ENCODE results near the gene FOXC1. TPM values are rescaled to one million over a fixed set of nuclear protein-coding genes. Genes with fewer than 3 reads are reported as not detected.

Gene FOXC1
- polyA plus RNA-seq, 1 donor from 2014 or later = 0.09 TPM

GRCh38 chr6:1658212-1659005 is 48.7 kb downstream of the FOXC1 start:
- Histone ChIP-seq H3K36me3 (ENCODE audit: insufficient read depth, low read length) (no peaks in the 10 kb centered on the region), H3K4me2 (ENCODE audit: low read length) (no peak overlapping the region), H2AFZ (ENCODE audit: low read depth, low read length) (no peak overlapping the region), H3K9ac (ENCODE audit: low read length) (no peak overlapping the region), H4K20me1 (ENCODE audit: insufficient read depth) (no peaks in the 10 kb centered on the region), H3K27me3 (ENCODE audit: insufficient read depth, low read depth, low read length) (no peaks in the 10 kb centered on the region), H3F3A (ENCODE audit: insufficient read depth, low read length, poor library complexity, severe bottlenecking) (no peaks in the 10 kb centered on the region), H3K9me3 (ENCODE audit: low read length) (no peaks in the 10 kb centered on the region), H3K27ac (ENCODE audit: low read length) (no peak overlapping the region), H3K4me3 (ENCODE audit: low read length) (no peak overlapping the region), H3K79me2 (replicated peaks; ENCODE audit: insufficient read depth, low read length) (no peaks in the 10 kb centered on the region), H3K9me2 (ENCODE audit: insufficient read depth, low read length) (no peaks in the 10 kb centered on the region)
- no peak for TF ChIP-seq SMC3 (conservative IDR thresholded peaks at IDR 0.05; ENCODE audit: poor library complexity)

- H3K9ac ChIP-seq (ENCODE audit: low read length) = no peak overlapping the region
- H3K9me2 ChIP-seq (ENCODE audit: insufficient read depth, low read length) = no peaks in the 10 kb centered on the region
- H3K4me3 ChIP-seq (ENCODE audit: low read length) = no peak overlapping the region
- H3F3A ChIP-seq (ENCODE audit: insufficient read depth, low read length, poor library complexity, severe bottlenecking) = no peaks in the 10 kb centered on the region
- TF ChIP-seq MXI1 (conservative IDR thresholded peaks at IDR 0.05; ENCODE audit: poor library complexity, severe bottlenecking) (no peak), EP300 (conservative IDR thresholded peaks at IDR 0.05; ENCODE audit: poor library complexity, severe bottlenecking) (no peak), CTCF (IDR thresholded peaks at IDR 0.05; ENCODE audit: poor library complexity, severe bottlenecking) (no peak), POLR2AphosphoS5 (IDR thresholded peaks at IDR 0.05) (no peak), EZH2 (IDR thresholded peaks at IDR 0.05; ENCODE audit: borderline replicate concordance, insufficient read depth, low read length, poor library complexity, severe bottlenecking) (no peak), RAD21 (conservative IDR thresholded peaks at IDR 0.05) (no peak)
- no peaks in the 10 kb centered on the region for H3K9me3 ChIP-seq (ENCODE audit: low read length)
- no peak overlapping the region for H3K4me2 ChIP-seq (ENCODE audit: low read length)
- no peak overlapping the region for H2AFZ ChIP-seq (ENCODE audit: low read depth, low read length)
- no peaks in the 10 kb centered on the region for H3K27me3 ChIP-seq (ENCODE audit: insufficient read depth, low read depth, low read length)
- H3K79me2 ChIP-seq (replicated peaks; ENCODE audit: insufficient read depth, low read length) = no peaks in the 10 kb centered on the region
- H3K27ac ChIP-seq (ENCODE audit: low read length) = no peak overlapping the region
- no peaks in the 10 kb centered on the region for H3K36me3 ChIP-seq (ENCODE audit: insufficient read depth, low read length)
- no peaks in the 10 kb centered on the region for H4K20me1 ChIP-seq (ENCODE audit: insufficient read depth)
These were observed 50.1 kb downstream of the FOXC1 start for GRCh38 chr6:1659816-1660215.

- Histone ChIP-seq H4K20me1 (ENCODE audit: insufficient read depth) (no peaks in the 10 kb centered on the region), H3F3A (ENCODE audit: insufficient read depth, low read length, poor library complexity, severe bottlenecking) (no peaks in the 10 kb centered on the region), H3K9me2 (ENCODE audit: insufficient read depth, low read length) (no peaks in the 10 kb centered on the region), H3K79me2 (replicated peaks; ENCODE audit: insufficient read depth, low read length) (no peaks in the 10 kb centered on the region), H3K9me3 (ENCODE audit: low read length) (no peaks in the 10 kb centered on the region), H3K4me2 (ENCODE audit: low read length) (no peak overlapping the region), H3K27ac (ENCODE audit: low read length) (no peak overlapping the region), H2AFZ (ENCODE audit: low read depth, low read length) (no peak overlapping the region), H3K36me3 (ENCODE audit: insufficient read depth, low read length) (no peaks in the 10 kb centered on the region), H3K9ac (ENCODE audit: low read length) (no peak overlapping the region), H3K27me3 (ENCODE audit: insufficient read depth, low read depth, low read length) (no peaks in the 10 kb centered on the region), H3K4me3 (ENCODE audit: low read length) (no peak overlapping the region)
- no peak for TF ChIP-seq SMC3 (conservative IDR thresholded peaks at IDR 0.05; ENCODE audit: poor library complexity)
- no peak for TF ChIP-seq EP300 (conservative IDR thresholded peaks at IDR 0.05; ENCODE audit: poor library complexity, severe bottlenecking)
- no peak for TF ChIP-seq TAF1 (IDR thresholded peaks at IDR 0.05; ENCODE audit: low read depth)
- TF ChIP-seq REST (IDR thresholded peaks at IDR 0.05; ENCODE audit: borderline replicate concordance) = no peak
- no peak for TF ChIP-seq RAD21 (conservative IDR thresholded peaks at IDR 0.05)
- no peak for TF ChIP-seq EZH2 (IDR thresholded peaks at IDR 0.05; ENCODE audit: borderline replicate concordance, insufficient read depth, low read length, poor library complexity, severe bottlenecking)
- TF ChIP-seq MXI1 (conservative IDR thresholded peaks at IDR 0.05; ENCODE audit: poor library complexity, severe bottlenecking) = no peak
- no peak for TF ChIP-seq POLR2AphosphoS5 (IDR thresholded peaks at IDR 0.05)
- TF ChIP-seq CTCF (IDR thresholded peaks at IDR 0.05; ENCODE audit: poor library complexity, severe bottlenecking) = no peak
These were observed 52.8 kb downstream of the FOXC1 start for GRCh38 chr6:1662534-1662933.

Measured in neural cell (in vitro differentiated cells).